ENCODE results near the gene ATXN1. TPM values are rescaled to one million over a fixed set of nuclear protein-coding genes. Genes with fewer than 3 reads are reported as not detected.
"Not testable (repeated sequence)": the region's sequence is repeated elsewhere in the genome, so short reads cannot be mapped to it uniquely, and the experiment has no call there.

The ATXN1 gene
- total and polyA plus RNA-seq, 7 donors: 1.3 to 50.9 (median 21.6) TPM

GRCh38 chr6:16793828-16794412, 32.7 kb upstream of the ATXN1 start:
- no peak for TF ChIP-seq CTCF (IDR thresholded peaks at IDR 0.05)
- H3K4me3 ChIP-seq: no peak overlapping the region
- no peaks in the 10 kb centered on the region for H3K36me3 ChIP-seq (ENCODE audit: insufficient read depth in 1 of 2, low read depth in 1 of 2)
- no peaks in the 10 kb centered on the region for H3K27me3 ChIP-seq (ENCODE audit: insufficient read depth in 3 of 3, low read length in 2 of 3)
- DNase-seq (no peak), ATAC-seq (no peak)
- 82 to 88% (median 85%) methylated on average over 3 of the region's 3 CpGs for WGBS, 3 donors
- no peaks in the 10 kb centered on the region for H3K9me3 ChIP-seq
- no peak overlapping the region for H3K27ac ChIP-seq
- intact Hi-C loops (cut with DNase I): no loop called here
- H3K4me1 ChIP-seq: no peaks in the 10 kb centered on the region

GRCh38 chr6:16789329-16790038, 28.2 kb upstream of the ATXN1 start:
- no peaks in the 10 kb centered on the region for H3K27me3 ChIP-seq (ENCODE audit: insufficient read depth in 3 of 3, low read length in 2 of 3)
- WGBS, 3 donors: 86 to 89% (median 86%) methylated on average over 2 of the region's 2 CpGs
- H3K36me3 ChIP-seq (ENCODE audit: insufficient read depth in 1 of 2, low read depth in 1 of 2): no peaks in the 10 kb centered on the region
- no peak for DNase-seq
- H3K9me3 ChIP-seq: no peaks in the 10 kb centered on the region
- no peak overlapping the region for H3K27ac ChIP-seq
- intact Hi-C loops (cut with DNase I): no loop called here
- no peaks in the 10 kb centered on the region for H3K4me1 ChIP-seq
- no peak overlapping the region for H3K4me3 ChIP-seq
- TF ChIP-seq CTCF (IDR thresholded peaks at IDR 0.05): no peak
- no peak for ATAC-seq

GRCh38 chr6:16787128-16787682, 25.9 kb upstream of the ATXN1 start:
- ATAC-seq: no peak

GRCh38 chr6:16785496-16785895, 24.2 kb upstream of the ATXN1 start:
- DNase-seq (no peak), ATAC-seq (no peak)
- Histone ChIP-seq H3K4me3 (no peak overlapping the region), H3K27ac (no peak overlapping the region), H3K36me3 (ENCODE audit: insufficient read depth in 1 of 2, low read depth in 1 of 2) (no peaks in the 10 kb centered on the region), H3K27me3 (ENCODE audit: insufficient read depth in 3 of 3, low read length in 2 of 3) (no peaks in the 10 kb centered on the region), H3K4me1 (no peaks in the 10 kb centered on the region), H3K9me3 (no peaks in the 10 kb centered on the region)
- TF ChIP-seq CTCF (IDR thresholded peaks at IDR 0.05): no peak
- intact Hi-C loops (cut with DNase I): no loop called here

More at GRCh38 chr6:16787128-16787682, 25.9 kb upstream of the ATXN1 start:
- H3K4me3 ChIP-seq: no peak overlapping the region
- H3K27ac ChIP-seq: no peak overlapping the region
- WGBS, 3 donors: 70 to 83% (median 79%) methylated on average over 1 of the region's 1 CpG
- TF ChIP-seq CTCF (IDR thresholded peaks at IDR 0.05): no peak
- intact Hi-C loops (cut with DNase I): no loop called here
- no peaks in the 10 kb centered on the region for H3K27me3 ChIP-seq (ENCODE audit: insufficient read depth in 3 of 3, low read length in 2 of 3)
- DNase-seq: no peak
- no peaks in the 10 kb centered on the region for H3K9me3 ChIP-seq
- H3K36me3 ChIP-seq (ENCODE audit: insufficient read depth in 1 of 2, low read depth in 1 of 2): no peaks in the 10 kb centered on the region
- no peaks in the 10 kb centered on the region for H3K4me1 ChIP-seq

GRCh38 chr6:16784957-16785356, 23.7 kb upstream of the ATXN1 start:
- intact Hi-C loops (cut with DNase I); H3K36me3 ChIP-seq (ENCODE audit: insufficient read depth in 1 of 2, low read depth in 1 of 2); DNase-seq; ATAC-seq; H3K4me1 ChIP-seq; H3K27ac ChIP-seq; H3K9me3 ChIP-seq; H3K27me3 ChIP-seq (ENCODE audit: insufficient read depth in 3 of 3, low read length in 2 of 3); H3K4me3 ChIP-seq: not testable (repeated sequence)
- WGBS, 3 donors: 82 to 97% (median 93%) methylated on average over 3 of the region's 3 CpGs

Measured in psoas muscle (tissue), 8 donors.